A673 (cell line): ENCODE data around the gene TEK. TPM values are rescaled to one million over a fixed set of nuclear protein-coding genes. Genes with fewer than 3 reads are reported as not detected.

Source experiments
- BruUV-seq: library from RNA; stranded (reverse); fragments of 400-500 nt; replicated peaks from 2 replicates; lab custom pipeline; 2021; lab: Mats Ljungman, UMichigan
- CTCF ChIA-PET: fragments of 300-600 bp; sonication (Branson Sonifier 250); formaldehyde crosslinking; loops from one replicate; lab custom pipeline; 2022; ENCODE audit warnings: antibody characterized with exemption; lab: Charles Lee
- POLR2A ChIA-PET: fragments of 300-600 bp; sonication (Branson Sonifier 250); formaldehyde crosslinking; loops from one replicate; lab custom pipeline; 2022; ENCODE audit warnings: antibody characterized with exemption; ENCODE audit not compliant: low non-redundant PET; lab: Charles Lee
- DNase-seq: peaks from one replicate; pipeline ENCODE4 v3.0.0-alpha.2; 2015; ENCODE audit warnings: low spot score
- H3K27ac ChIP-seq: fragments of 200-600 bp; sonication (generic); 2 replicates; pipeline ENCODE4 v1.5.1; 2016; ENCODE audit warnings: mixed run types, low read depth, mild to moderate bottlenecking, mixed read lengths, antibody characterized with exemption, low read length; ENCODE audit not compliant: poor library complexity, severe bottlenecking
- H3K27me3 ChIP-seq: fragments of 200-600 bp; sonication (generic); replicated peaks from 2 replicates; pipeline ENCODE4 v1.6.1; 2017; ENCODE audit warnings: mixed run types, low read depth, mild to moderate bottlenecking, mixed read lengths, antibody characterized with exemption, low read length; ENCODE audit not compliant: insufficient read depth, poor library complexity
- H3K36me3 ChIP-seq: fragments of 200-600 bp; sonication (generic); 2 replicates; pipeline ENCODE4 v1.6.1; 2016; ENCODE audit warnings: mixed run types, mild to moderate bottlenecking, mixed read lengths, antibody characterized with exemption, low read length; ENCODE audit not compliant: insufficient read depth, poor library complexity, severe bottlenecking
- H3K4me1 ChIP-seq: fragments of 200-600 bp; sonication (generic); 2 replicates; pipeline ENCODE4 v1.6.1; 2017; ENCODE audit warnings: mixed run types, mild to moderate bottlenecking, mixed read lengths, antibody characterized with exemption, low read length; ENCODE audit not compliant: insufficient read depth, poor library complexity, severe bottlenecking
- H3K4me3 ChIP-seq: fragments of 200-600 bp; sonication (generic); 2 replicates; pipeline ENCODE4 v1.5.1; 2016; ENCODE audit warnings: low read depth, mixed run types, mild to moderate bottlenecking, mixed read lengths, low read length; ENCODE audit not compliant: poor library complexity, severe bottlenecking
- H3K9me3 ChIP-seq: fragments of 200-600 bp; sonication (generic); 2 replicates; pipeline ENCODE4 v1.6.1; 2016; ENCODE audit warnings: mixed run types, low read depth, mild to moderate bottlenecking, mixed read lengths, antibody characterized with exemption, low read length; ENCODE audit not compliant: poor library complexity, severe bottlenecking
- CTCF ChIP-seq: fragments of 300-800, 200-600 bp; sonication (generic); conservative IDR thresholded peaks from 2 replicates; pipeline ENCODE4 v1.5.1; 2017; ENCODE audit warnings: low read depth, mild to moderate bottlenecking, antibody characterized with exemption, low read length, moderate library complexity, mixed read lengths
- EZH2 ChIP-seq: fragments of 200-600 bp; sonication (generic); IDR thresholded peaks from 2 replicates; pipeline ENCODE4 v1.6.1; 2017; ENCODE audit warnings: borderline replicate concordance, low read depth, mild to moderate bottlenecking, mixed read lengths, antibody characterized with exemption, low read length; ENCODE audit not compliant: poor library complexity, severe bottlenecking
- intact Hi-C: fragments of 100-400 bp; cut with micrococcal nuclease; formaldehyde crosslinking; loops from one replicate; pipeline ENCODE4 v1.10.0; 2022; ENCODE audit not compliant: unreplicated experiment
- total RNA-seq: library from RNA; stranded (reverse); gene quantifications from 2 replicates; pipeline ENCODE4 v1.2.3, GENCODE V29; 2021

TEK gene
- total RNA-seq, 1 experiment from 2014 or later, result not detected

GRCh38 chr9:27157097-27157496, 48.1 kb downstream of the TEK start:
- no TSS peak for BruUV-seq
- CTCF ChIA-PET, result no interaction called here
- Histone ChIP-seq H3K36me3 (no peaks in the 10 kb centered on the region), H3K9me3 (no peaks in the 10 kb centered on the region), H3K27me3 (no peaks in the 10 kb centered on the region), H3K4me3 (no peak overlapping the region), H3K27ac (no peak overlapping the region), H3K4me1 (no peaks in the 10 kb centered on the region)
- TF ChIP-seq EZH2 (no peak), CTCF (no peak)
- DNase-seq, result no peak
- intact Hi-C loops, result no loop called here
- POLR2A ChIA-PET, result no interaction called here

GRCh38 chr9:27157736-27158135, 48.7 kb downstream of the TEK start:
- Histone ChIP-seq H3K9me3 (no peaks in the 10 kb centered on the region), H3K36me3 (no peaks in the 10 kb centered on the region), H3K27ac (no peak overlapping the region), H3K27me3 (no peaks in the 10 kb centered on the region), H3K4me1 (no peaks in the 10 kb centered on the region), H3K4me3 (no peak overlapping the region)
- no peak for DNase-seq
- no peak for TF ChIP-seq EZH2
- no peak for TF ChIP-seq CTCF
- CTCF ChIA-PET, result no interaction called here
- POLR2A ChIA-PET, result no interaction called here
- no TSS peak for BruUV-seq
- intact Hi-C loops, result no loop called here

GRCh38 chr9:27160636-27161035, 51.6 kb downstream of the TEK start:
- Histone ChIP-seq H3K36me3 (no peaks in the 10 kb centered on the region), H3K4me1 (no peaks in the 10 kb centered on the region), H3K27ac (no peak overlapping the region), H3K9me3 (no peaks in the 10 kb centered on the region), H3K27me3 (no peaks in the 10 kb centered on the region), H3K4me3 (no peak overlapping the region)
- POLR2A ChIA-PET, result no interaction called here
- TF ChIP-seq EZH2 (no peak), CTCF (no peak)
- BruUV-seq, result no TSS peak
- CTCF ChIA-PET, result no interaction called here
- intact Hi-C loops, result no loop called here
- DNase-seq, result no peak
